ENCODE data around the gene CLRN2. TPM values are rescaled to one million over a fixed set of nuclear protein-coding genes. Genes with fewer than 3 reads are reported as not detected.
"Not testable (repeated sequence)": the region's sequence is repeated elsewhere in the genome, so short reads cannot be mapped to it uniquely, and the experiment has no call there.

Gene CLRN2
- total RNA-seq, 1 experiment from 2014 or later = not detected

GRCh38 chr4:17535906-17536305 is 20.9 kb downstream of the CLRN2 start:
- Histone ChIP-seq H4K20me1 (ENCODE audit: low read length) (no peaks in the 10 kb centered on the region), H3F3A (ENCODE audit: low read length, unreplicated experiment) (no peaks in the 10 kb centered on the region), H3K4me2 (ENCODE audit: low read length) (no peak overlapping the region), H3K79me2 (ENCODE audit: low read length) (no peaks in the 10 kb centered on the region), H3K9me3 (ENCODE audit: low read length) (no peaks in the 10 kb centered on the region), H3K27ac (ENCODE audit: low read length) (no peak overlapping the region), H3K9me2 (replicated peaks; ENCODE audit: low read length) (no peaks in the 10 kb centered on the region), H3K27me3 (ENCODE audit: low read length) (no peaks in the 10 kb centered on the region), H3K4me1 (ENCODE audit: insufficient read depth, low read length) (no peaks in the 10 kb centered on the region), H3K4me3 (ENCODE audit: low read length) (no peak overlapping the region), H2AFZ (ENCODE audit: low read length) (peak overlapping the region; percentile 55; the same call in 1 of the 2 replicates), H3K9ac (ENCODE audit: low read length) (no peak overlapping the region), H3K36me3 (ENCODE audit: low read depth, low read length) (no peaks in the 10 kb centered on the region)
- no TSS peak for BruUV-seq (replicated peaks)
- POLR2A ChIA-PET (ENCODE audit: unreplicated experiment) = no interaction called here
- ATAC-seq (no peak), DNase-seq (no peak)
- intact Hi-C loops (cut with micrococcal nuclease) = no loop called here
- CTCF ChIA-PET = no interaction called here
- no peak for TF ChIP-seq EZH2 (IDR thresholded peaks at IDR 0.05; ENCODE audit: low read length, unreplicated experiment)
- TF ChIP-seq EZH2phosphoT487 (IDR thresholded peaks at IDR 0.05; ENCODE audit: borderline replicate concordance, low read length) = no peak
- no peak for TF ChIP-seq CTCF (conservative IDR thresholded peaks at IDR 0.05; ENCODE audit: low read depth, low read length)

DNA sequence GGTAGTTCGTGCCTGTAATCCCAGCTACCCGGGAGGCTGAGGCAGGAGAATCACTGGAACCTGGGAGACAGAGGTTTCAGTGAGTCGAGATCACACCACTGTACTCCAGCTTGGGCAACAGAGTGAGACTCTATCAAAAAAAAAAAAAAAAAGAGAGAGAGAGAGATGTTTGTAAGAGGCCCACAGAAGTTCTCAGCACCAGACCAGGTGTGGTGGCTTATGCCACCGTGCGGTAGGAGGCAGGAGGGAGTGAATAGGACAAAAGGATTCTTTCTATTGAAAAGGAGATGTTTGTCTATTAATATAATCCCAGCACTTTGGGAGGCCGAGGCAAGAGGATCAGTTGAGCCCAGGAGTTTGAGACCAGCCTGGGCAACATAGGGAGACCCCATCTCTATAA is 22.1 kb downstream of the CLRN2 start:
- DNase-seq; ATAC-seq; H2AFZ ChIP-seq (ENCODE audit: low read length); H3K27ac ChIP-seq (ENCODE audit: low read length); H3K27me3 ChIP-seq (ENCODE audit: low read length); H3F3A ChIP-seq (ENCODE audit: low read length, unreplicated experiment); H3K9me3 ChIP-seq (ENCODE audit: low read length); H3K9ac ChIP-seq (ENCODE audit: low read length); POLR2A ChIA-PET (ENCODE audit: unreplicated experiment); H3K36me3 ChIP-seq (ENCODE audit: low read depth, low read length); BruUV-seq (replicated peaks); CTCF ChIA-PET; H4K20me1 ChIP-seq (ENCODE audit: low read length); intact Hi-C loops (cut with micrococcal nuclease); H3K4me3 ChIP-seq (ENCODE audit: low read length); H3K4me2 ChIP-seq (ENCODE audit: low read length); H3K9me2 ChIP-seq (replicated peaks; ENCODE audit: low read length); H3K79me2 ChIP-seq (ENCODE audit: low read length); H3K4me1 ChIP-seq (ENCODE audit: insufficient read depth, low read length): not testable (repeated sequence)

- no TSS peak for BruUV-seq (replicated peaks)
- H3K36me3 ChIP-seq (ENCODE audit: low read depth, low read length) = no peaks in the 10 kb centered on the region
- no peak overlapping the region for H3K9ac ChIP-seq (ENCODE audit: low read length)
- H3K4me1 ChIP-seq (ENCODE audit: insufficient read depth, low read length) = peaks cover 2% of the 10 kb centered on the region; the same call in 1 of the 2 replicates
- H4K20me1 ChIP-seq (ENCODE audit: low read length) = no peaks in the 10 kb centered on the region
- ChIA-PET POLR2A (ENCODE audit: unreplicated experiment) (no interaction called here), CTCF (no interaction called here)
- H3K4me2 ChIP-seq (ENCODE audit: low read length) = 0 out of 2 replicates have a peak overlapping the region, but pooled peaks have one; percentile 35
- no peak overlapping the region for H3K27ac ChIP-seq (ENCODE audit: low read length)
- H2AFZ ChIP-seq (ENCODE audit: low read length) = no peak overlapping the region
- H3K4me3 ChIP-seq (ENCODE audit: low read length) = no peak overlapping the region
- TF ChIP-seq EZH2phosphoT487 (IDR thresholded peaks at IDR 0.05; ENCODE audit: borderline replicate concordance, low read length) = no peak
- no peak for TF ChIP-seq EZH2 (IDR thresholded peaks at IDR 0.05; ENCODE audit: low read length, unreplicated experiment)
- no peak for TF ChIP-seq CTCF (conservative IDR thresholded peaks at IDR 0.05; ENCODE audit: low read depth, low read length)
- DNase-seq = peak; percentile 42
- H3K79me2 ChIP-seq (ENCODE audit: low read length) = no peaks in the 10 kb centered on the region
- H3K9me2 ChIP-seq (replicated peaks; ENCODE audit: low read length) = no peaks in the 10 kb centered on the region
- ATAC-seq = peak; percentile 76
- no peaks in the 10 kb centered on the region for H3F3A ChIP-seq (ENCODE audit: low read length, unreplicated experiment)
- H3K27me3 ChIP-seq (ENCODE audit: low read length) = no peaks in the 10 kb centered on the region
- intact Hi-C loops (cut with micrococcal nuclease) = loop anchor here (10.0 kb wide), 1 partner anchor 1051 kb away; no protein-coding TSS in a partner anchor
- no peaks in the 10 kb centered on the region for H3K9me3 ChIP-seq (ENCODE audit: low read length)
These were observed 29.2 kb downstream of the CLRN2 start for GRCh38 chr4:17544205-17544604.
